HFF-Myc (cell line): ENCODE results near the gene MMRN2.
"Not testable (repeated sequence)": the region's sequence is repeated elsewhere in the genome, so short reads cannot be mapped to it uniquely, and the experiment has no call there.

Experiments used
- DNase-seq: peaks from one replicate; pipeline ENCODE4 v3.0.0-alpha.2; 2011; ENCODE audit warnings: low read depth; ENCODE audit errors: extremely low read depth
- H3K4me3 ChIP-seq: replicated peaks from 2 replicates; pipeline ENCODE4 v1.5.1; 2011; ENCODE audit warnings: low read depth, mild to moderate bottlenecking, control low read depth, low read length
- TF ChIP-seq, protein P1 (sequence below): IDR thresholded peaks from 2 replicates; pipeline ENCODE4 v1.5.1; 2012; ENCODE audit warnings: mild to moderate bottlenecking, low read depth, low read length, control low read depth; ENCODE audit errors: missing control alignments

Gene MMRN2

DNA sequence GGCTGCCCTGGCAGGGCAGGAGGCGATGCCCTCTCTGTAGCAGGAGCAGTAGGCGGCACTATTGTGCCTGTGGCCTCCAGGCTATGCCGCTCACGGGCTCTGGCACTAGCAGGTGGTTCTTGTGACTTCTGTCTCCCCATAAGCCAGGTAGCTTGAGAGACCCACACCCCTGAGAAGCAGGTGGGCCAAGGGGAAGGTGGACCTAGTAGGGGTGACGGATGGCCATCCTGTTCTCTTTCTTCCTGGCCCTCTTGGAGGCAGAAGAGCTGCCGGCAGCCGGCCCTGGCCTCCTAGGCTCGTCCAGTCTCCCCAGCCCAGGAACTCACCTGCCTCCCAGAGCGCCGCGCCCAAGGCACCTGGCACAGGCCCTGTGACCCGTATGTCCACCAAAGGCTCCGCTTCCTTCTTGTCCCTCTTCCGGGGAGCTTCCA, 15.4 kb downstream of the MMRN2 start:
- TF ChIP-seq, protein P1, sequence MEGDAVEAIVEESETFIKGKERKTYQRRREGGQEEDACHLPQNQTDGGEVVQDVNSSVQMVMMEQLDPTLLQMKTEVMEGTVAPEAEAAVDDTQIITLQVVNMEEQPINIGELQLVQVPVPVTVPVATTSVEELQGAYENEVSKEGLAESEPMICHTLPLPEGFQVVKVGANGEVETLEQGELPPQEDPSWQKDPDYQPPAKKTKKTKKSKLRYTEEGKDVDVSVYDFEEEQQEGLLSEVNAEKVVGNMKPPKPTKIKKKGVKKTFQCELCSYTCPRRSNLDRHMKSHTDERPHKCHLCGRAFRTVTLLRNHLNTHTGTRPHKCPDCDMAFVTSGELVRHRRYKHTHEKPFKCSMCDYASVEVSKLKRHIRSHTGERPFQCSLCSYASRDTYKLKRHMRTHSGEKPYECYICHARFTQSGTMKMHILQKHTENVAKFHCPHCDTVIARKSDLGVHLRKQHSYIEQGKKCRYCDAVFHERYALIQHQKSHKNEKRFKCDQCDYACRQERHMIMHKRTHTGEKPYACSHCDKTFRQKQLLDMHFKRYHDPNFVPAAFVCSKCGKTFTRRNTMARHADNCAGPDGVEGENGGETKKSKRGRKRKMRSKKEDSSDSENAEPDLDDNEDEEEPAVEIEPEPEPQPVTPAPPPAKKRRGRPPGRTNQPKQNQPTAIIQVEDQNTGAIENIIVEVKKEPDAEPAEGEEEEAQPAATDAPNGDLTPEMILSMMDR, result no peak
- no peak for DNase-seq
- no peak overlapping the region for H3K4me3 ChIP-seq

DNA sequence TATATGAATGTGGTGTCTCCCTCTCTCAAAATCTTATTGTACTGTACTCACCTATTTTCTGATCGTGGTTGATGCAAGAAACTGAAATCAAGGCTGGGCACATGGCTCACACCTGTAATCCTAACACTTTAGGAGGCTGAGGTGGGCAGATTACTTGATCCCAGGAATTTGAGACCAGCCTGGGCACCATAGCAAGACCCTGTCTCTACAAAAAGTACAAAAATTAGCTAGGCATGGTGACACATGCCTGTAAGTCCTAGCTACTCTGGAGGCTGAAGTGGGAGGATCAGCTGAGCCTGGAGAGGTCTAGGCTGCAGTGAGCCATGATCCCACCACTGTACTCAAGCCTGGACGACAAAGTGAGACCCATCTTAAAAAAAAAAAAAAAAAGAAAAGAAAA, 16.0 kb downstream of the MMRN2 start:
- H3K4me3 ChIP-seq, result no peak overlapping the region
- DNase-seq, result no peak
- TF ChIP-seq, protein P1, result no peak

DNA sequence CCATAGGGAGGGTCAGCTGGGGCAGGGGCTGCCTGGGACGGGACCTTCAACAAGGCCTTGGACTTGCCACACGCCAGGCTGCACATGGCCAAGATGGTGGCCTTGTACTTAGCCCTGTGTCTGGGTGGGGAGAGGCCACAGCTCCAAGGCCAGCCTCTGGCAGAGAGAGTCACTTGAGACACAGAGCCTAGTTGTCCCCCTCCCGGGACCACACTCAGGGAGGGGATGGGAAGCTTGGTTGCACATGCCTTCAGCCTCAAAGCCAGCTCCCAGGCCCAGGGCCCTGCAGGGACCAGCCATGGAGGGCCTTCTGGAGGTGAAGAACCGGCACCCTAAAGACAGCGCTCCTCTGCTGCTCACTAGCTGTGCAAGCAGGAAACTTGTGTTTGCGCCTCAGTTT, 16.7 kb downstream of the MMRN2 start:
- H3K4me3 ChIP-seq, result no peak overlapping the region
- TF ChIP-seq, protein P1, result no peak
- no peak for DNase-seq

DNA sequence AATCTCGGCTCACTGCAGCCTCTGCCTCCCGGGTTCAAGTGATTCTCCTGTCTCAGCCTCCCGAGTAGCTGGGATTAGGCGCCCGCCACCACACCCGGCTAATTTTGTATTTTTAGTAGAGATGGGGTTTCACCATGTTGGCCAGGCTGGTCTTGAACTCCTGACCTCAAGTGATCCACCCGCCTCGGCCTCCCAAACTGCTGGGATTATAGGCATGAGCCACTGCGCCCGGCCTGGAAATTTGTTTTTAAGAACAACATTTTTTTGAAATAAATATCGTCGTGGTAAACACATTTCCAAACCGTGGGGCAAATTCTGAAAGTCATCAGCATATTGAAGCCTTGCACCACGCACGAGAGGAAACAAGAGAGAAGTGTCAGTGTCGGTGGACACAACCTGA, 17.3 kb downstream of the MMRN2 start:
- H3K4me3 ChIP-seq, DNase-seq: not testable (repeated sequence)

DNA sequence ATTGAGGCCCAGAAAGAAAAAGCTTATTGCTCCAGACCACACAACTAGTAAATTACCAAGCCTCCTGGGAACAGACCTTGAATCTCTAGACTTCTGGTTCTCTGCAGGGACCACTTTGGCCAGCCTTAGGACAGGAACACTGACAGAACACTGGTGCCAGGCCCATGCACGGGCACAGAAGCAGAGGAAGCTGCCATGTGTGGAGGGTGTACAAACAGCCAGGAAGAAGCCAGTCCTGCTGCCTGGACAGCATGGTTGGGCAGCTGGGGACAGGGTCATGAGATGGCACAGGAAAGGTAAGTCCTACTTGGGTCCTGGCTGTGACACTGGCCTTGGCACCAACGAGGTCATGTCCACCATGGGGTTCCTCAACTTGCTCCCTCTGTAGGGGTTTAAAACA, 19.2 kb downstream of the MMRN2 start:
- no peak overlapping the region for H3K4me3 ChIP-seq
- TF ChIP-seq, protein P1, result no peak
- no peak for DNase-seq

DNA sequence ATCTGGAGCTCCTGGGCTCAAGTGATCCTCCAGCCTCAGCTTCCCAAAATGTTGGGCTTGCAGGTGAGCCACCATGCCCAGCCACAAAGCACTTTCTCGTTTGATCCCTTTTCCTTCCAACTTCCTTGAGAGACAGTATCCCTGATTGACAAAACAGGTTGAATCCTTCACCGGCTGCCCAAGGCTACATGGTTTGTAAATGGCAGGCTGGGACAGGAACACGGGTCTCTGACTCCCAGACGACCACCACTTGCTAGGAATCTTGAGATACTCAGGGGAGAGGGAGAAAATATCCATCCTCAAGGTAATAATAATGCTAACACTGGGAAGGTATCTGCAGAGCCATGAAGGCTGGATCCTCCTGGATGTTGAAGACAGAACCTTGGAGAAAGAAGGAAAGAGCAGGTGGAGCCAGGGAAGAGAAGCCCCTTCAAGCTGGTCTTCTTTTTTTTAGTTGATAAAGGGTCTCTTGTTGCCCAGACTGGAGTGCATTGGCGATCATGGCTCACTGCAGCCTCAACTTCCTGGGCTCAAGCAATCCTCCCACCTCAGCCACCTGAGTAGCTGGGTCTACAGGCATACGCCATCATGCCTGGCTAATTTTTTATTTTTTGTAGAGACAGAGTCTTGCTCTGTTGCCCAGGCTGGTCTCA, 19.8 kb downstream of the MMRN2 start:
- no peak for DNase-seq
- TF ChIP-seq, protein P1, result no peak
- no peak overlapping the region for H3K4me3 ChIP-seq

DNA sequence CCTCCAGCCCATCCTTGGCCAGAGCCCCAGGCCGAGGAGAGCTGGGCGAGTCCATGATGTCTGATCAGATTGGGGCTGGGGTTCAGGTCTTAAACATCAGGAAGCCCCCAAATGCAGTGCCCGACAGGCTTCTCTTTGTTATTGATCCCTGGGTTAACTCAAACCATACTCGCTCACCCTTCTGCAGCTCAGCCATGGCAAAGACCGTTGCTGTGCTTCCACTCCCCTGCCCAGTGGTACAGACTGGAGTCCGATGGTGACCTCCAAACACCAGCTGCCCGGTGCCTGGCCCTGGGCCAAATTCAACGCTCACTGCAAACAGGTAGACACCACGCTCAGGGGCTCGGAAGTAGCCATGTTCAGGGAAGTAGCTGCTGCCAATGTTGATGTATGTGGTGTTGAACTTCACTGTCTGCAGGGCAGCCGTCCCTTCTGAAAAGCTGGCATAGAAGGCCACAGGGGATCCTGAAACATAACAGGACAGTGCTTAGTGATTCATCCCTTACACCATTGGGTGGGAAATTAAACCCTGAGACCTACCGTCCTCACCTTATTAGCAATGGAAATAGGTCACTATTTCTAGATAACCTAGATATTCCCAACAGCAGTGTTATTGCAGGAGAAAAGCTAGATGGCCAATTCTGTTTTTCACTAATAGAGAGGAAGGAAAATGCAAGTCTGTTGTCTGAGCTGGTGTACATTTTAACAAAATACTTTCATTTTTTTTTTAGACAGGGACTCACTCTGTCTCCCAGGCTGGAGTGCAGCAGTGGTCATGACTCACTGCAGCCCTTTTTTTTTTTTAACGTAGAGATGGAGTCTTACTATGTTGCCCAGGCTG, 20.5 kb downstream of the MMRN2 start:
- no peak overlapping the region for H3K4me3 ChIP-seq
- no peak for DNase-seq

DNA sequence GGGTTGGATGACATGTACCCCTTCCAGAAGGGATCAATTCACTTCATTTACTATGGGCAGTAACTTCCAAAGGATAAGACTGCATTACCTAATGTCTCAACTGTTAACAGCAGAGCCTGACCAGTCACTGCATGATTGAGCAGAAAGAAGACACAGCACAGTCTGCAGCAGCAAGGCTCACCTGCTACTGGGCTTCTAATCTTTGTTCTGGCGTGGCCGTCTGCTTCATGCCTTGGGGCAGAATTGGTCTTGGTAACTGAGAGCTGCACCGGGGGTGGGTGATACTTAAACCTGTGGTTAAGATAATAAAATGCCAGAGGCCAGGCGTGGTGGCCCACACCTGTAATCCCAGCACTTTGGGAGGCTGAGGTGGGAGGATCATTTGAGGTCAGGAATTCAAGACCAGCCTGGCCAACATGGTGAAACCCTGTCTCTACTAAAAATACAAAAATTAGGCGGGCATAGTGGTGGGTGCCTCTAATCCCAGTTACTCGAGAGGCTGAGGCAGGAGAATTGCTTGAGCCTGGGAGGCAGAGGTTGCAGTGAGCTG, 23.2 kb downstream of the MMRN2 start:
- not testable (repeated sequence) for DNase-seq, H3K4me3 ChIP-seq

More for the DNA sequence above, 20.5 kb downstream of the MMRN2 start:
- TF ChIP-seq, protein P1, result no peak
